ENCODE measurements around the gene SETBP1.

GRCh38 chr18:45090526-45091140 is 409.9 kb downstream of the SETBP1 start:
- TF ChIP-seq CTCF (conservative IDR thresholded peaks at IDR 0.05; ENCODE audit: low read depth, low read length), result no peak
- no peak for TF ChIP-seq USF2 (IDR thresholded peaks at IDR 0.05; ENCODE audit: low read depth, low read length)

All from IMR-90 (cell line).